GM18507 (cell line): Measurements from ENCODE around the gene PRR3.

Source experiments
- DNase-seq: peaks from one replicate; pipeline ENCODE4 v3.0.0; 2011; ENCODE audit warnings: low read depth; ENCODE audit not compliant: insufficient read length; ENCODE audit errors: extremely low spot score
- FAIRE-seq: peaks from 2 replicates; lab custom pipeline; 2011; peaks lifted over from hg19 to GRCh38; lab: Jason Lieb, UNC

PRR3 gene

DNA sequence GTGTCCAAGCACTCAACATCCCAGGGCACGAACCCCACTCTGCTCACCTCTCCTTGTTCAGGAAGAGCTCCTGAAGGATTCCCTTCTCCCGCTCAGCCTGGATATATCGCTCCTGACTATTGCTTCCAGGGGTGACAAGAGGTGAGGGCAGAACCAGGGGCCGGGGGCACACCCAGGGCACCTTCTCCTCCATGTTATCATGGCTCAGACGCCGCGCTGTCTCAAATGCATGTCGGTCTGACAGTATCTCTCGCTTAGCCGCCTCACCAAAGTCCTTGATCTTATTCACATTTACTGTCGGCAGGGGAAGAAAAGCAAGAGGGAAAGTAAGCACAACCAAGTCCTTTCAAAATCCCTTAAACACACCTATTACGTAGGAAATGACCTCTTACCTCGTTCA, 46.9 kb downstream of the PRR3 start:
- DNase-seq: no peak
- no peak for FAIRE-seq

DNA sequence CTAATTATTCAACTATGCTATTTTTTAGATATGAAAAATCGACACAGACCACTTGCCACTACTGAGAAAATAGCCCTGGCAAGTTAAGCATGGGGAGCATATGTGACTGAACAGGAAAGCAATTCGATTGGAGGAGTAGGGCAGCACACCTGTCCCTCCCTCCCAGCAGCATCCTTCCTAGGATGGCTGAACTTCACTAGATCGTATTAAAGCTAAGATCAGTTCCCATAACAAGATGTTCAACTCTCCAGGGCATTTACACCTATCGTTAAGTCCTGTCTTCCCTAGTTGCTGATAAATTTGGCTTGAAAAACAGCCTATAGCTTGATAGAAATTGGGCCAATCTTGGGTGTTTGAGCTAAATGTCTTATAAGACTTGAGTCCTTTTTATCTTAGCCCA, 53.0 kb downstream of the PRR3 start:
- DNase-seq (no peak), FAIRE-seq (no peak)

DNA sequence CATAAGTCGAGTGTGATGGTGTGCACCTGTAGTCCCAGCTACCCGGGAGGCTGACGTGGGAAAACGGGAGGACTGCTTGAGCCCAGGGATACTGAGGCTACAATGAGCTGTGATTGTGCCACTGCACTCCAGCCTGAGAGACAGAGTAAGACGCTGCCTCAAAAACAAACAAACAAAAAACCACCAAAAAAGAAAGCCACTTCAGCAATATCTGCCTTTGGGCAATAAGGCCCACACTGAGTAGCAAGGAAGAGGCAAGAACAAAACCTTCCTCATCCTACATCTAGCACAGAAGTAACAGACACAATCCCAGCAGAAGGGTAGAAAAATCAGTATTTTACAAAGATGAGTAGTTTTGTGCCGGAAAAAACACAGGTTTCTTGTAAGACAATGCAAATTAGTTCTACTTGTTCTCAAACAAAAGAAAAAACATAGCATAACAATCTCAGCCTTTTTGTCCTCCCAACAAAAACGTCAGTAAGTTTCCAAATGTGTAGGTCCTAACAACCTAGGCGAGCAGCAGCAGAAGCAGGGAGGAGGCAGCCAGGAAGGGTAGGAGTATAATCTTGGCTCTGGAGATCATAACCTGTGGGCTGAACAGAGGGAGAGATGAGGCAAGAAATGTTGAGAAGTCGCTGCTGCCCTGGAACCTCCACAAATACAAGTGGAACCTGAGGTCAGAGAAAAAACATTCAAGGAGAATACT, 54.2 kb downstream of the PRR3 start:
- FAIRE-seq: no peak

DNA sequence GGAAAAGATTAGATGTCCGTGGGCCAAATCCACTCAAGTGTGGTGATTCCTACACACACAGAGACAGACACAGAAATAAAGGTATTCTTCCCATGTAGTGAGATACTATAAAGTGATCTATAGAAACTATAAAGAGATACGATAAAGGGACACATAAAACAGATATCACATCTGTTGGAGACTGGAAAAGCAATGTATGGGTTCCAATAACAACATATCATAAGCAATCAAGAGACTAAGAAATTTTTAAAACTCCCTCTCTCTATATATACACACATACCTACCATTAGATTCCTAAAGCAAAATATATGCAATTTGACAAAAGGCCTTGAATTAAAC, 54.7 kb downstream of the PRR3 start:
- FAIRE-seq: no peak

More for the DNA sequence above, 54.2 kb downstream of the PRR3 start:
- DNase-seq: no peak

DNA sequence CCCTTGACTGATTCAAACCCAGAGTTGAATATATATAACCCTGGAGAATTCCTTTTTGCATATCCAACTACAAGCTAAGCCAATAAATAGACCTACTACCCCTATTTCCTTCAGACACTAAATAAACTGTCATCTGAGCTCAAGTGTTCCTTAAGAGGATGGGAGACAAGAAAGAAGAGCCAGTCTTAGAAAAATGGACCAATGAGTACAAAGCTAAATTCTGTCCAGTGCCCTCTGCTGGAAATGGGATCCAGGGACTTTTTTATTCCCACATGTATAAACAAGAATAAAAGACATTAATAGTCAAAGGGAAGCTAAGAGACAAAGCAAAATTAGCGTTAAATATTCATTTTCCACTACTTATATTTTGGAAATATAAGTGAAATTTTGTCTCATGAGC, 55.1 kb downstream of the PRR3 start:
- no peak for DNase-seq
- no peak for FAIRE-seq

More for the DNA sequence above, 54.7 kb downstream of the PRR3 start:
- no peak for DNase-seq

DNA sequence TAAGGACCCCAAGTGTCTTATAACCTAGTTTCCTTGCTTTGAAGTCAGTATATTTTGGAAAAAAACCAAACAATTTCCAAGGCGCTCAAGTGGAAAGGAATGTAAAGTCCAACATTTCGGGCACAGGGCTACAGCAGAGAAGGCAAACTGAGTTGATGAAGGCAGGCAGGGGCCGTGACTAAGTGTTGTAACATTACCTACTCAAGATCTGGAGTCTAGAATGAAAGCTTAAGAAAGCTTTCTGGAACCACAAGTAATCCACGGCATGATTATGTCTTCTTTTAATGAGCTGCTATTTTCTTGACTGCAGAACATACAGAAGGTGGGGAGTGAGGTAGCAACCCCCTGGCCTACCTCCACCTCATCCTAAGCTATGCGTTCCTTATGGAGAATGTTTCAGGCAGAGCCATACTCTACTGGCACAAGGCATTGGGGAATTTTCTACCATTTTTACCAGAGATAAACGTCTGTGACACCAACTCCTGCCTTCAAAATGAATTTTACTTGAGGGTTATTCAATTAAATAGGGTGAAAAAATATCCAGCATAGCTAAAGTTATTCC, 55.7 kb downstream of the PRR3 start:
- DNase-seq (no peak), FAIRE-seq (no peak)
